ENCODE results near the gene EPHA3. TPM values are rescaled to one million over a fixed set of nuclear protein-coding genes. Genes with fewer than 3 reads are reported as not detected.
A peak's percentile ranks its signal among the peaks of the same experiment; 100 is the strongest.

Gene EPHA3
- total and polyA plus RNA-seq, 2 of the 4 experiments (the other 2 are of a cell fraction): 0.10 to 0.18 TPM

DNA sequence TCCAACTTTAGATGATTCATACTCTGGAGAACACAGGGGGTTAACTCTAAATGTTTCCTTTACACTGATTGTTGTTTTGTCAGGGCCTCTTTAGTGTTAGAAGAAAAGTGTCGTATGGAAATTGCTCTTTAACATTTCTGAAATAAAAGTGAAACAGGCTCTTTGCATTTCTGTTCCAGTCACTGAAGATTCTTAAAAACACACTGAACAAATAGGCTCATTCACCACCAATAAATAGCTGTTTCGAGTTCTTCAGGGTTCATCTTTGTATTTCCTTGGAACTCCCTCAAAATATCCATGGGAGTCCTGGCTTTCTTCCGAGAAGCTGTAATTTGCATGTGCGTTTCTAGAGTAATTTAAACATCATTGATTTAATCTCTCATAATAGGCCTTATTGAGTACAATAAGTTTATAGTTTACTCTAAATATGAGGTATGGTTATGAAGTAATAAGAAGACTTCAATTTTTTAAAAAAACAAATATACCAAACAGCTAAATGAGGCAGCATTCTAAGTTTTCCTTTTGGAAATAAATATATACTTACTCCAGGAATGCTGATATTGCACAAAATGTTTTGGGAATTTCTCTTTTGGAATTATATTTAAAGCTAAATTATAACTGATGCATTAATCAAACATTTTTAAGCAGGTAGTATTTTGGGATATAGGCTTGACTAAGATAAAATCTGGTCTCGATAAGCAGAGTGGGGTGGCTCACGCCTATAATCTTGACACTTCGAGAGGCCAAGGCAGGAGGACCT, 327.4 kb downstream of the EPHA3 start:
- Histone ChIP-seq H4K91ac (ENCODE audit: insufficient read depth, low read depth, low read length) (no peak overlapping the region), H2AFZ (replicated peaks; ENCODE audit: low read length, poor library complexity) (no peak overlapping the region), H3K79me1 (ENCODE audit: low read depth in 1 of 2, low read length in 2 of 2) (no peaks in the 10 kb centered on the region), H3K4me3 (ENCODE audit: insufficient read depth, low read depth, low read length) (no peak overlapping the region), H3K4me1 (ENCODE audit: control insufficient read depth, insufficient read depth, low read length) (no peaks in the 10 kb centered on the region), H3K4me2 (ENCODE audit: low read depth, low read length) (no peak overlapping the region), H4K5ac (ENCODE audit: low read depth, low read length) (no peak overlapping the region), H3K36me3 (ENCODE audit: control insufficient read depth, insufficient read depth, low read length) (no peaks in the 10 kb centered on the region), H3K23ac (ENCODE audit: low read depth, low read length) (no peak overlapping the region), H2AK5ac (ENCODE audit: low read depth, low read length) (no peak overlapping the region), H4K20me1 (ENCODE audit: insufficient read depth, low read length) (no peaks in the 10 kb centered on the region), H2BK5ac (ENCODE audit: low read depth, low read length, poor library complexity, severe bottlenecking) (no peak overlapping the region), H3K9me3 (ENCODE audit: control insufficient read depth, insufficient read depth, low read length) (no peaks in the 10 kb centered on the region), H3K56ac (ENCODE audit: extremely low read depth, insufficient read depth, low read length) (no peak overlapping the region), H2AK9ac (replicated peaks; ENCODE audit: low read depth, low read length, poor library complexity) (no peak overlapping the region), H3K27me3 (ENCODE audit: control insufficient read depth, insufficient read depth, low read length) (no peaks in the 10 kb centered on the region), H2BK120ac (ENCODE audit: low read depth, low read length) (no peak overlapping the region), H3K4ac (ENCODE audit: low read depth, low read length) (no peak overlapping the region), H2BK20ac (ENCODE audit: low read depth, low read length) (no peak overlapping the region), H3K9ac (ENCODE audit: low read depth, low read length) (no peak overlapping the region), H3K27ac (ENCODE audit: insufficient read depth, low read length) (no peak overlapping the region), H2BK15ac (ENCODE audit: low read depth, low read length) (no peak overlapping the region), H3K9me1 (ENCODE audit: insufficient read depth, low read length) (no peaks in the 10 kb centered on the region), H3K14ac (replicated peaks; ENCODE audit: low read depth, low read length) (no peak overlapping the region), H3K18ac (ENCODE audit: low read depth, low read length) (no peak overlapping the region), H4K8ac (ENCODE audit: low read depth in 2 of 2, low read length in 2 of 2) (no peak overlapping the region)
- CTCF ChIA-PET: interaction anchor here (1.0 kb wide), 1 partner anchor 20 kb away, joined by 3 read pairs; no protein-coding TSS in a partner anchor
- DNase-seq: no peak
- dilution Hi-C loops (cut with HindIII; ENCODE audit: low sequenced_read_pairs, unreplicated experiment): no loop called here
- BruUV-seq (replicated peaks): no TSS peak
- no peak for ATAC-seq (ENCODE audit: low read depth)
- in situ Hi-C loops (cut with MboI; ENCODE audit: low sequenced_read_pairs): no loop called here
- intact Hi-C loops (cut with micrococcal nuclease): no loop called here
- TF ChIP-seq BHLHE40 (IDR thresholded peaks at IDR 0.05; ENCODE audit: low read depth, low read length) (no peak), POLR2A (IDR thresholded peaks at IDR 0.05; ENCODE audit: low read depth, low read length) (no peak), MAFK (IDR thresholded peaks at IDR 0.05; ENCODE audit: low read depth, low read length) (peak; percentile 84)
- POLR2A ChIA-PET (ENCODE audit: unreplicated experiment): no interaction called here
- no CpG with 5 or more reads among the region's 7 CpGs for WGBS, 2 experiments (ENCODE audit: extremely low coverage in 2 of 2, insufficient read length in 1 of 2)
